ENCODE results near the gene SLCO3A1.

GRCh38 chr15:91892436-91892835, 38.9 kb downstream of the SLCO3A1 start:
- TF ChIP-seq CTCF (conservative IDR thresholded peaks at IDR 0.05; ENCODE audit: low read length) (no peak), EZH2phosphoT487 (IDR thresholded peaks at IDR 0.05; ENCODE audit: borderline replicate concordance) (no peak)

Data from Loucy (cell line).